ENCODE measurements around the gene SDK1. TPM values are rescaled to one million over a fixed set of nuclear protein-coding genes. Genes with fewer than 3 reads are reported as not detected.

Gene SDK1
- total RNA-seq, 2 donors from 2014 or later = 1.3 to 2.6 TPM

DNA sequence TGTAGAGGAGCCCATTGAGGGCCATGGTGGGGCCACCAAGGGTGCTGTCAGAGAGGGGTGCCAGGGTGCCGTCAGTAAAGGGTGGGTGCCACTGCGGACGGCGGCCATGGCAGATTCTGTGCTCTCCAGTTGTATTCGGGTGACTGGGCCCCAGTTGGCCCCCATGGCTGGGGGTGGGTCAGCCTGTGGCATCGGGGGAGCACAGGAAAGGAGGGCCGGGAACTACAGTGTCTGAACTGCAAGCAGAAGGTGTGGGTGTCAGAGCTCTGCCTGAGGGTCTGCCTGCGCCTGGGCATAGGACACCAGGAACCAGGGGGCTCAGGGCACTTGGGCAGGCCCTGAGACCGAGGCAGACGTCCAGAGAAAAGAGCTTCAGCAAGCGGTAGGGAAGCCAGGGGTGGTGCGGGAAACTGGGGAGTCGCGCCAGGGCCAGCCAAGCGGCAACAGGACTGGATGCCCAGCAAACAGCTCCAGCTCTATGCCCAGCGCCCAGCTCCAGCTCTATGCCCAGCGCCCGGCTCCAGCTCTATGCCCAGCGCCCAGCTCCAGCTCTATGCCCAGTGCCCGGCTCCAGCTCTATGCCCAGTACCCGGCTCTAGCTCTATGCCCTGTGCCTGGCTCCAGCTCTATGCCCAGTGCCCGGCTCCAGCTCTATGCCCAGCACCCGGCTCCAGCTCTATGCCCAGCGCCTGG, 878.8 kb downstream of the SDK1 start:
- no peaks in the 10 kb centered on the region for H3K27me3 ChIP-seq
- intact Hi-C loops (cut with DNase I) = no loop called here
- no peak overlapping the region for H3K27ac ChIP-seq
- no peaks in the 10 kb centered on the region for H3K9me3 ChIP-seq
- no peaks in the 10 kb centered on the region for H3K4me1 ChIP-seq
- DNase-seq = no peak
- H3K36me3 ChIP-seq = no peaks in the 10 kb centered on the region
- H3K4me3 ChIP-seq = no peak overlapping the region
- no peak overlapping the region for H3K9ac ChIP-seq (ENCODE audit: low read depth in 2 of 2, low read length in 2 of 2)
- TF ChIP-seq, protein P1, sequence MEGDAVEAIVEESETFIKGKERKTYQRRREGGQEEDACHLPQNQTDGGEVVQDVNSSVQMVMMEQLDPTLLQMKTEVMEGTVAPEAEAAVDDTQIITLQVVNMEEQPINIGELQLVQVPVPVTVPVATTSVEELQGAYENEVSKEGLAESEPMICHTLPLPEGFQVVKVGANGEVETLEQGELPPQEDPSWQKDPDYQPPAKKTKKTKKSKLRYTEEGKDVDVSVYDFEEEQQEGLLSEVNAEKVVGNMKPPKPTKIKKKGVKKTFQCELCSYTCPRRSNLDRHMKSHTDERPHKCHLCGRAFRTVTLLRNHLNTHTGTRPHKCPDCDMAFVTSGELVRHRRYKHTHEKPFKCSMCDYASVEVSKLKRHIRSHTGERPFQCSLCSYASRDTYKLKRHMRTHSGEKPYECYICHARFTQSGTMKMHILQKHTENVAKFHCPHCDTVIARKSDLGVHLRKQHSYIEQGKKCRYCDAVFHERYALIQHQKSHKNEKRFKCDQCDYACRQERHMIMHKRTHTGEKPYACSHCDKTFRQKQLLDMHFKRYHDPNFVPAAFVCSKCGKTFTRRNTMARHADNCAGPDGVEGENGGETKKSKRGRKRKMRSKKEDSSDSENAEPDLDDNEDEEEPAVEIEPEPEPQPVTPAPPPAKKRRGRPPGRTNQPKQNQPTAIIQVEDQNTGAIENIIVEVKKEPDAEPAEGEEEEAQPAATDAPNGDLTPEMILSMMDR (IDR thresholded peaks at IDR 0.05) = no peak

DNA sequence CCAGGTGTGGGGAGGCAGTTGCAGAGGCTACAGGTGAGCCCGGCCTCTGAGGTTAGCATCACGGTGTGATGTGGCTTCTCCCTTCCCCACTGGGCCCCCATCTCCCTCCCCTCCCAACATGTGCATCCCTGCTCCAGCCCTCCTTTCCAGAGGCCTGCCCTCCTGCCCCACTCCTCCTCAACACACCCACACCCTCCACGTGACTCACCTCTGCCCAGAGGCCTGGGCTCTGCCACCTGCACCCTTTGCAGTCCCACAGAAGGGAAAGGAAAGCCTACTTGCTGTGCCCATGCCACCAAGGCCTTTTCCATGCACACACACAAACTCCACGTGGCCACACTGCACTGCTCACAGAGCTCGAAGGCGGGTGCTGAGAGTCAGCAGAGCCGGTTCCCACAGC, 880.4 kb downstream of the SDK1 start:
- Histone ChIP-seq H3K27ac (no peak overlapping the region), H3K4me3 (no peak overlapping the region), H3K9me3 (no peaks in the 10 kb centered on the region), H3K27me3 (no peaks in the 10 kb centered on the region), H3K9ac (ENCODE audit: low read depth in 2 of 2, low read length in 2 of 2) (no peak overlapping the region), H3K36me3 (no peaks in the 10 kb centered on the region), H3K4me1 (no peaks in the 10 kb centered on the region)
- intact Hi-C loops (cut with DNase I) = no loop called here
- TF ChIP-seq, protein P1 (IDR thresholded peaks at IDR 0.05) = no peak
- no peak for DNase-seq

- intact Hi-C loops (cut with DNase I) = no loop called here
- H3K4me3 ChIP-seq = no peak overlapping the region
- TF ChIP-seq, protein P1 (IDR thresholded peaks at IDR 0.05) = no peak
- no peak for DNase-seq
- H3K36me3 ChIP-seq = no peaks in the 10 kb centered on the region
- no peaks in the 10 kb centered on the region for H3K9me3 ChIP-seq
- H3K27me3 ChIP-seq = no peaks in the 10 kb centered on the region
- H3K27ac ChIP-seq = no peak overlapping the region
- no peaks in the 10 kb centered on the region for H3K4me1 ChIP-seq
- no peak overlapping the region for H3K9ac ChIP-seq (ENCODE audit: low read depth in 2 of 2, low read length in 2 of 2)
Measured at GRCh38 chr7:4182605-4183300, 881.7 kb downstream of the SDK1 start.

GRCh38 chr7:4184653-4185052, 883.6 kb downstream of the SDK1 start:
- Histone ChIP-seq H3K27me3 (no peaks in the 10 kb centered on the region), H3K36me3 (no peaks in the 10 kb centered on the region), H3K9me3 (no peaks in the 10 kb centered on the region), H3K27ac (no peak overlapping the region), H3K4me3 (no peak overlapping the region), H3K4me1 (no peaks in the 10 kb centered on the region), H3K9ac (ENCODE audit: low read depth in 2 of 2, low read length in 2 of 2) (no peak overlapping the region)
- intact Hi-C loops (cut with DNase I) = no loop called here
- no peak for DNase-seq
- TF ChIP-seq, protein P1 (IDR thresholded peaks at IDR 0.05) = no peak

DNA sequence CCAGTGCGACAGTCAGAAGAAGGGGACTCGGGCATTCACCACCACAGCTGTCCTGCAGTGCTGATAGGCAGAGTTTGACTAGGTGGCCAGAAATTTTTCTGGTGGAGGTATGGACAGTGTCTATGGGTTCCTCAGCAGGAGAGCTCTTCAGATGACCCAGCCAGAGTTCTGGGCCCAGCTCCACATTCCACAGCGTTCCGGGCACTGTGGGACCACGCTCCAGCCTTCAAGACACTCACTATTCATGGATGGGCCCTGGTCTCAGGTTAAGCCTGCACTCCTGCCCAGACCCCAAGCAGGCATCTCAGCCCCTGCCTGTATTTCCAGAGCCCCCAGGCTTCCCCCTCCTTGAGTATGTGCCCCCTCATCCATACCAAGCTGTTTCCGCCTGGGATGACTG, 884.1 kb downstream of the SDK1 start:
- Histone ChIP-seq H3K27ac (no peak overlapping the region), H3K9ac (ENCODE audit: low read depth in 2 of 2, low read length in 2 of 2) (no peak overlapping the region), H3K27me3 (no peaks in the 10 kb centered on the region), H3K4me1 (no peaks in the 10 kb centered on the region), H3K36me3 (no peaks in the 10 kb centered on the region), H3K9me3 (no peaks in the 10 kb centered on the region), H3K4me3 (no peak overlapping the region)
- TF ChIP-seq, protein P1 (IDR thresholded peaks at IDR 0.05) = no peak
- no peak for DNase-seq
- intact Hi-C loops (cut with DNase I) = no loop called here

Measured in colonic mucosa (tissue), 4 donors.